GM18508 (cell line): Measurements from ENCODE around the gene HOXD10.

Experiments
- ATAC-seq: cut with Tn5 transposase; IDR thresholded peaks from one replicate; pipeline ENCODE4 v1.9.1; 2021; ENCODE audit warnings: moderate number of reproducible peaks; ENCODE audit not compliant: insufficient read depth, unreplicated experiment

HOXD10 gene

DNA sequence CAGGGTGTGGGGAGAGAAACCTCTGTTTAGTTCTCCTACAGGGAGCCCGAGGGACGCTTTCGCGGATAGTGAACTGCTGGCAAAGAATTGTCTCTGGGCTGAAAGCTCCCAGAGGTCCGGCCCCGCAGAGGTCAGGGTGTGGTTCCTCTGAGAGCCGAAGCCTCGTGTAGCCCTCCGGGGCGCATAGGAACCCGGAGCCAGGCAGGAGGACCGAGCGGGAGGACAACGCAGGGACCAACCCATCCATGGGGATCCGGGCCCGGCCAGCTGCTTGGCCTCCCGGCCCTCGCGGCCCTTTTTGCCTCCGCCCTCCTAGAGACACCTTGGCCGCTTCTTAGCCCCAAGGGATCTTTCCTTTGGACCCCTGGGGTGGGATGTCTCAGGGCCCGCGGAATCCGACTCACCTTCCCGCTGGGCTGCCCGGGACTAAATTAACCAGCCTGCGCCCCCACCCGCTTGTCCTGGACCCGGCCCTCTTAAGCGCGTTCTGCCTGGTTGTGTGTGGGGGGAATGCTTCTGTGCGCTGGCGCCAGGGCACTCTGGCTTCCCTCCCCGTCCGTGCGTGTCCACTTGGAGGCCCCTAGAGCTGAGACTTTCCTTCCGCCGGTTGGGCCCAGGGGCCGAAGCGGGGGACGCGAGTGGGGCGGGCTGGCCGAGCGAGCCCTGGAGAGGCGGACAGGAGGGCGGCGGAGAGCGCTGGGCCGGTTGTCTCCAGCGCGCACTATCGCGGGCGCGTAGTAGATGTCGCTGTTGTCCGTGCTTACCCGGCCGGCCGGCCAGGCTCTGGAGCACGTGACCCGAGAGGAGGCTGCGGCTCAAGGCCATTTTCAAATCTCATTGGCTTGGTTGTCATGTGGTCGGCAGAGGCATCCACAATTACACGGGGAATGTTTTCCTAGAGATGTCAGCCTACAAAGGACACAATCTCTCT is at the start of gene HOXD10:
Gene HOXD10 (plus strand): TSS at position 896 of the 931 bp plus-strand sequence. CDS start 56 bp downstream, outside the sequence.
- no peak for ATAC-seq

DNA sequence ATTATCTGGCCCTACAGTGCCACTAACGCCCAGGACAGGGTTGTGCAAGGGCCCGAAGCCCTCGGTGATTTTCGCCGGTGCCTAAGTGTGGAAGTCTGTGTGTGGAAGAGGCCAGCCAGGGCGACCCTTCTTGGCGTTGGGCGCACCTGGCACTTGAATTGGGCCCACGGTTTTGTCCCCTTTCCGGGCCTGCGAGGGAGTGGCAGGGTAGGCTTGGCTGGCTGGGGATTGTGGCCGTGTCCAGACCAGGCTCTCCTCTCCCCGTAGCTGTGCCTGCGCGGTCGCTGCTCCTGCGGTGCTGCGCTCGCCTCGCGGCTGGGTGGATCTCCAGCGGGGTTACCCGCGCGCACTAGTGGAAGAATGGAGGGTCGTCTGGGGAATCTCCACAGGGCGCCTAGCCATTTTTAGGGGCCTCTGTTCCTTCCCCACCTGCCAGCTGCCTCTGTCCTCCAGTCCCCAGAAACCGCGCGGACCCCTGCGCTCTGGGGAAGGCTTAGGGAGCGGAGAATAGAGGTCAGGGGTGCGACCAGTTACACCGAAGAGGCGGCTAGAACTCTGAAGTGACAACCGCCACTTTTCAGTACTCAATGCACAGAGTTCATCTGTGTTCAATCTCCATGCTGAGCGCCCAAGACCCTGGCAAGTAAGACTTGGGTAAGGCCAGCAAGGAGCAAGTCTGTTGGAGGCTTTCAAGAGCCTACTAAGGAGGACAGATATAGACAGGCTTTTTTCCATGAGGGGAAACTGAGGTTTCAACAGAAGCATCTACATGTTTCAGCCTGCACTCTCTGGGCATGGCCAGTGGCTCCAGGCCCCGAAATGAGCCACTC is 48.8 kb upstream of the HOXD10 start:
- no peak for ATAC-seq

DNA sequence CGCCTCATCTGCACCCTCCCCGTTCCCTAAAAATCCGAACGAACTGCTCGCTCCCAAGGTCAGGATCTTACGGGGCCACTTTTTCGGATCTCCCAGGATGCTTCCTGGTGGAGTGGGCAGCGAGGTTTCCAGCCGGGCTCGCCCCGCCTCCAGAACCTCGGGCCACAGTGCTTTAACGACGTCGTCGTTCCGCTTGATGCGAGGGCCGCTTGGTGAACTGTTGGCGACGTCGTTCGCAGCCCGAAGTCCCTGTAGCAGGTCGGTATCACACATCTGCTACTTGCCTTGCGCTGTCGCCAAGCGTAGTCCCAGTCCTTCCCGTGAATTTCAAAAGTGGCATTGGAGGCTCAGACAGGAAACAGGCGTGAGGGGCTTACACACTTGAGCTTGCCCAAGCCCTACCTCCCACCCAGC is 48.2 kb upstream of the HOXD10 start:
- ATAC-seq = no peak

DNA sequence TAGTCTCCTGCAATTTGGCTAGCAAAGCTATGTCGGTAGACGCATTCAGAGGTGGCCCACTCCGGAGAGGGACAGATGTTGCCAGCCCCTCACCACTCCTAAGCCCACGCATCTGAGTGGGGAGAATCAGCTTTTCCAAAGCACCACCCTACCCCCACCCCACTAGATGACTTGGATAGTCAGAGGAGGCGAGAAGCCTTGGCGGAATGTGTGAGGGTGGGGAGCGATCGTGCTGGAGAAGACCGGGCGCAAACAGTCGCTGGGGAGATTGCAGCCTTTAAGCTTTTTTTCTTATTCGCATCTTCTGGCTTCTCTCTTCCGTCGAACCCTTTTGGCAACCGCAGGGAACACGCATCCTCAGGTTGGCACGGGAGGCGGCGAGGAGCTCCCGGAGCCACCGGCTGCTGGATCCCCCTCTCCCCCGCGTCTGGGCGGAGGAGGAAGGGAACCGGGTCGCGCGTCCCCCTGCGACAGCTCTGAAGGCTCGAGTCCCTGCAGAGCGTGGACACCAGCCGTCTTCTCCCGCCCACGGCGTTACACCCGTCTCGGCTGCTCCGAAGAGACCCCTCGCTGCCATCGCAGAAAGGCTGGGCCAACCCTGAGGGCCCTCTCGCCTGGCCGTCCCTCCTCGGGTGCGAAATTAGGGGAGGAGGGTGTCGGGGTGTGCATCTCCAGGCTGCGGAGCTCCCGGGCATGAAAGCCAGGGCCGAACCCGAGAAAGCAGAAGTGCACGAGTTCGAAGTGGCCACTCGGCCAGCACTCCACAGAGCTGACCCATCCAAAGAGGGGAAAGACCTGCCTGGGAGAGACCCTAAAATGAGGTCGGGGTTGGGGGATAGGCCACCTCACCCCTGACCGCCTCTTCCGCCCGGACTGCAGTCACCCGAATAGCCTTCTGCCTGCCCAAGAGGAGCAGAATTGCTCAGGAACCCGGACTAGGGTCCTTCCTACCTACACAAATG is 45.0 kb upstream of the HOXD10 start:
- no peak for ATAC-seq

DNA sequence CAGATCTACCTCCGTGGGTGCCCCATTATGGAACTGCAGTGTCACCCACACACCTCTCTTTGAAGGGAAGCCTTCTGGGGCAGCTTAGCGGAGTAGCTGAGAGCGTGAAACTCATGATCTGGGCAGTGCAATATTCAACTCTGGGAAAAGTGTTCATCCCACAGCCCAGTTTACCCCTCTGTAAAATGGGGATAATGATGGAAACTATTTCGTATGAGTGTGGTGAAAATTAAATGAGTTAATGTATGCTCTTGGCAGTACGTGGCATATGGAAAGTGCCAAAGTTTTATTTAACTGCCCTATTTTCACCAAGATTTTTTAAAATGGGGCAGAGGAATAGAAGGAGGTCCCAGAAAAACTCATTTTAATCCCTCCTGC is 44.3 kb upstream of the HOXD10 start:
- ATAC-seq = no peak

DNA sequence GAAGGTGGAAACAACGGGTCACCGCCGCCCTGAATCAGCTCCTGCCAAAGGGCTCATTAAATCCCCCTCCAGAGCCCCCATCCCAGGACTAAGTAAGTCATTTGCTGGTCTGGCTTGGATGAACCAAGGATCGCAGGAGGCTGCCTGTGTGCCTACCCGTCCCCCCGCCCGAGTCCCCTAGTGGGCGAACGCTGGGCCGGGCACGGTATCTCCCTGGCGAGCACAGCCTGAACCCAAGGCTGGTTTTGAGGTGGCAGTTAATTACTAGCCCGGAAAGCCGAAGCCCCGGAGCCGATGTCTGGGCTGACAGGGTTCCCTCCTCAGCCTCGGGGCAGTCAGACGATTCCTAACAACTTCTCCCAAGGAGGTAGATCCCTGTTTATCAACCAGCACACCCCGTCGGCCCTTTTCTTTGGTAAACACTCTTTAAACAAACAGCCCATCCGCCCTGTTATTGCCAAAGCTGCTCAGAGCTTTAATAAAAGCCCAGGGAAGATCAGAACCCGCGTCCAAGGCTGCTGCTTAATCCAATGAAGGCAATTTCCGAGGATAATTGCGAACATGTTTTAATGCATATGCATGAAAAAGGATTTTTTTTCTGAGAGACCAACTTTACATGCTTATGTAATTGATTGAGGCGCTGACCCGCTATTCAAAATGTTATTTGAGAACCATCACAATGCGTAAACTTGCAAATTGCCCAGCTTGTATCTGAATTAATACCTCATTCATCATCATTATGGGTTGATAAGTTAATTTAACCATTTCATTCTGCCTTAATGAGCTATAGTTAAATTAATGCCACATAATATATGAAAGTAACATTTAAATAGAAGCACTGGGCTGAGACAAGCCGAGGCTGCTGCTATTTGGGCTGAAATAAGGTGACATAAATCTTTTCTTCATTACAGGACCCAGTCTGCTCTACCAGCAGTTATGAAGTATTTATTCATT is 43.4 kb upstream of the HOXD10 start:
- ATAC-seq = no peak

DNA sequence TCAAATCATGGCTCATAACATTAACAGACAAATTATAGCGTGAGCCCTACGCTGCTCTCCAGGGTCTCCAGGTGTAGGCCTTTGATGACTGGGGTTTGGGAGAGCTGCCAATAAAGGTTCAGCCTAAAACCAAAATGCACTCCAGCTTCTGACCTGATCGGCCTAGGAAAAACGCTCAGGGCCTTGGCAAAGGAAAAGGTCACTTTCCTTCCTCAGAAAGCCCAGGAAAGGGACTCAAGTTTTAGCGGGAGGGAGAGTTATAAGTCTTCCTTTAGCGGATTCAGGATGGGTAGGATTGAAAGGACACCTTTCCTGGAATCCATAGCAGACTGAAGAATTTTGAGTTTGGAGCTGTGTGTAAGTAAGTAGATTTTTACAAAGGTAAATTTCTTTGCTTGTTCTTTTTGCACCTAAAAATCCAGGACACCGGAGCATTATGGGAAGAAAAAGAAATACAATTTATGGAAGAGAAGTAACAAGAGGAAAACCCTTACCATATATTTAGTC is 41.6 kb upstream of the HOXD10 start:
- ATAC-seq = no peak

DNA sequence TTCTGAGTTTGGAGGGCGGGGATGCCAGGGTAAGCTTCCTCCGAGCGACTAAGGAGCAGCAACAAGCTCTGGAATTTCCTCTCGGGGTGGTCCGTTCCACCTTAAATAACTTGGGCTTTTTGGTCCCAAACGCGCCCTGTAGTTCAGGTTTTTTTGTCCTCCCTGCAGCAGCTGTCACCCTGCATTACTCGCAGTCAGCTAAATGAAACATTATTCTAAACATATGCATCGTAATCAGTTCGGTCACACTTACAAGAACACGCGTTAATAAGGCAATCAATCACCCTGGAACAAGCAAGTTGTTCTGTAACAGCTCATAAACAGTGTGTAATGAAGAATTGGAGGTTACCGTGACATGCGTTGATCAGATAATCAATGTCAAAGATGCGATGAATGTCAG is 41.1 kb upstream of the HOXD10 start:
- no peak for ATAC-seq

DNA sequence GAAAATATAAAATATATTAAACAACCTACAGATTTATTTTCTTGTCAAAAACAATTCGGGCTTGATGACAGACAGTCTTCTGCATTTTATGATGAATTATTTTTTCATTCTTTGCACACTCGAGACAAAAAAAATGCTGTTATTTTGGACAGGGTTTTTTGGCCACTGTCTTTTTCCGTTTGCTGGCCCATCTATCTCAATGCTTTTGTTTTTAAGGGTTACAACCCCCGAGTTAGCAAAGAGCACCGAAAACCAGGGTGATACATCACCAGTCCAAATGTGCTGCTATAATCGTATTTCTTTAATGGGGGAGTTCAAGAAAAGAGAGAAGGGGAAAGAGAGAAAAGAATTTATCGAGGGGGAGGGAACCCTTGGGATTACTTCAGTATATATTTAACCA is 40.5 kb upstream of the HOXD10 start:
- ATAC-seq = no peak

DNA sequence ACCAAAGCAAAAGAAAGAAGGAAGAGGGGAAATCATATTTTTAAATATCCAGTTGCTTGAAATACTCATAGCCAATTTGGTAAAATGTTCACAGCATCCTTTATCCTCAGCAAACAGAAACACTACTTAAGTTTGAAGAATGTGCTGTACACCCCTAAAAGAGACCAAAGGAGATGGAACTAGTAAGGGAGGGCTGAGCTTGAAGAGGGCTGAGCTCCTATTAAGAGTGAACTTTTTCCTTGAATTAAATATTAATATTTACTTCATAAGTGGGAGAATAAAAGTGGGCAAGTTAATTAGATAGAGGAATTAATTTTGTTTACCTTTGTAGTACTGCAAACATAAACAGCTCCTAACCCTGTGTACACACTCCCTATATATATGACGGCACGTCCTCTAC is 39.8 kb upstream of the HOXD10 start:
- ATAC-seq = no peak

DNA sequence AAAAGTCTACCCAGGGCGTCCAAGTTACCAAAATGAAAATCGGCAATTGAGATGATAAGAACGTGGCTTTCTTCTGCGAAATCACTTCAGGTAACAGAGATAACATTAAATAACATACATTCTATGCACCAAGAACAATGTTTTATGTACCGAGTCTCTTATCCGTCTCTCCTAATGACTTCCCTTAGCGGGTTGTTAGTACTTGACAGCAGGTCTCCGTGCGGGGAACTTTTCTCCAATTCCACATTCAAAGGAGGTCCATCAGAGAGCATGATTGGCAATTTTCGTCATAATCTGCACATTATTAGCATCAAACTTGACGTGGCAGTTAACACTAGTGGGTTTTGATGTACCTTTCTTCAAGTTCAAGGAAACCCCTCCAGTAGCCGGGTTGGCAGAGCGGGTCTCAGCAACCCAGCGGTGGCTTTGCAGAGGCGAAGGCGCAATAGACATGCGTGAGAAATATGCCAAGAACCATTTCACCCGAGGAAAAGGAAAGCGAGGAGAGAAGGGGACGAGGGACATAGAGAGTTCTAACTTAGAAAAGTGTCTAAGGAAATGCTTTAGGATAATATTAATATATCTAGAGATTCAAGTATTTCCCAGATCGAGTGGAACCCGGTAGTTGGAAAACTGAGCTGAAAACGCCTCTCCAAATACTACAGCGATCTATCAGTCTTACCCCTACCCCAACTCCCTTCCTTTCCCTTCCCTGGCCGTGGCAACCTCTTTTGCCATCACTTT is 37.9 kb upstream of the HOXD10 start:
- ATAC-seq = no peak

DNA sequence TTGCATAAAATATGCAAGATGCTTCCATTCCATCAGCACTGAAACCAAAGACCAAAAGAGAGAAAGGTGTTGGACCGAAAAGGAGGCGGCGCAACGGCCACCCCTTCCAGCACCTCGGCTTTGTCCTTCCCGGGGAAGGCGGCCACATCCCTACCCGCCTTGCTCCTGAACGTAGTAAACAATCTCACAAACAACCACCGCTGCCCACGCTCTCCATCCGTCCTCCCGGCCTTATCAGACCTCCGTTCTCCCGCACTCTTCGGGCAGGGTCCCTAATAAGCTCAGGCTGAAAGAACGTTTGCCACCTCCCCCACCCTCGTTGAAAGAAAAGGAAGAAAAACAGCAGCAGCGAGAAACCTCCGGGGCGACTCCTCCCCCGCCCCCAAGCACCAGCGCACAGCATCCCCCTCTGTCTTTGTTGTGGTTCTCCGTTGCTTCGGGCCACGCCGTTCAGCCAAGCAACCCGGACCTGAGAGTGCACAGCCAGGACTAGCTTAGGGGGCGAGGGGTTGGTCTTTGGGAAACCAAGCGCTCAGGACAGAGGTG is 37.2 kb upstream of the HOXD10 start:
- no peak for ATAC-seq

DNA sequence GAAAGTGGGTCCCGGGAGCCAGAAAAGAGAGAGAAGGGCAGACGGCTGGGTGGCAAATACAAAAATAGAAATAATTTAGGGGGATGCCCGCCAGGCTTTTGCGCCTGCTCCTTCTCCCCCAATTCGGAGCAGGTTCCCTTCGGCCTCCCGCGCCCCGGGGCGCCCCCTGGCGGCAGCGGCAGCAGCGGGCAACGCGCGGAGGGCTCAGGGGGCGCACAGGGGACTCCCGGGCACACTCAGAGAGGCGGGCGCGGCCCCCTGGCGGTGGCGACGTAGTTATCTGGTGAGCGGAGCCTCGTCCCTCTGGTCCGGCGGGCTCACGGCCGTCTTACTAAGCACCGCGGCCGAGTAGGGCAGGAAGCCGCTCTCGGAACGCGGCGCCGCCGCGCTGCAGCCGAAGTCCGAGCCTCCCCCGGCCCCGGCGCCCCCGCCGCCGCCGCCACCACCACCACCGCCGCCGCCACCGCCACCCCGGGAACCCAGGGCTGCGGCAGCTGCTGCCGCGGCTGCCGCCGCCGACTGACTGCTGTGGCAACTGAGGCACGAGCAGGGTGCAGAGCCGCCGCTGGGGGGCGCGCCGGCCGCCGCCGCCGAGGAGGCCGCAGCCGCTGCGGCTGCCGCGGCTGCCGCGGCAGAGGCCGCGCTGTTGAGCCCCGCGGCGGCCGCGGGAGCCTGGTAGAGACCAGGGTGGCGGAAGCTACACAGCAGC is 36.6 kb upstream of the HOXD10 start:
- no peak for ATAC-seq

DNA sequence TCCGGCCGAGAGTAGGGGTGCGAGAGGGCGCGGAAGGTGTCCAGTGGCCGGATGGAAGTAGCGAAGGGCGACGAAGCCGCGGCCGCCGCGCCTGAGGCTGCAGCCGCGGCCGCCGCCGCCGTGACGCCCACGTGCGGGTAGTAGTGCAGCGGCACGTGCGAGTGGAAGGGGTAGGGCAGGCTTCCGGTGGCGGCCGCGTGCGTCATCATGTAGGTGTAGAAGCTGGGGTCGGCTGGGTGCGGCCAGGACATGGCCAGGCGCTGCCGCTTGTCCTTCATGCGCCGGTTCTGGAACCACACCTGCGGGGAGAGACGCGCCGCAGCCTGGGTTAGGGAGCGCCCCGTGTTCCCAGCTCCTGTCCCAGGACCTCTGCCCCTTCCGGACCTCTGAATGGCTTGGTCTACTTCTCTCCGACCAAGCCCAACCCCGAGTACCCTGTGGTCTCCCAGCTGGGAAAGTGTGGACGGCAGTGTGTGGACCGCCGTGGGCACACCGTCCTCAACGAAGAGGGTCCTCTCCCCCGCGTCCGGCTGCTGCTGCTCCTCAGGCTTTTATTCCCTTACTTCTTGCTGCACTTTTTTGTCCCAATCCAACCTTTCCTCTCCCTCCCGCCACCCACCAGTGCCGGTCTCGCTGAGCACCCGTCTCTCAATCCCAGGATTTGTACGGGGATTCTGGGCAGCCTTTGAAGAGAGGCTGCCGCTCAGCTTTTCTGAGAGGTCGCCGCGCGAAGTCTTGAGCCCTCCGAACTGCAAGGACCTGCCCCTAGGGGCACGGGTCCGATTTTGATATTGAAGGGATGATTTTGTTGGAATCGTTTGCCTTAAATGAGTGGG is 35.8 kb upstream of the HOXD10 start:
- no peak for ATAC-seq

DNA sequence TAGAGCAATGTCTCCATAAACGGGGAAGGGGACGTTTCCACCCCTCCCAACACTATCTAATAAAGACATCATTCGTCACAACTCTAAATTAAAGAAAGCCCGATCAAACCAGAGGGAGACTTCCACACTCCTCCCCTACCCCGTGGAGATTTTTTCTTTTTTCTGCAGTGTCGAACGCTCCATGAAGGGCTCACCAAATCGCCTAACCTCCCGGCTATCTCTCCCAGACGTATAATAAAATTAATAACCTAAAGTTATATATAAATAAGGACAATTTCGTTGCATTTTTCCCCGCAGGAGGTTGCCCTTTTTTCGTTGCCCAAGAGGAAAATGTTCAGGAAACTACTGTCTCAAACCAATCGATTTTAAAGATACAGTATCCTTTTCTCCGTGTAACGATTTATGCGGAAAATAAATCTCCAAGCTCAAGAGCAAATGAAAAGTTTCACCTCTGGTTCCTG is 35.2 kb upstream of the HOXD10 start:
- ATAC-seq = no peak

DNA sequence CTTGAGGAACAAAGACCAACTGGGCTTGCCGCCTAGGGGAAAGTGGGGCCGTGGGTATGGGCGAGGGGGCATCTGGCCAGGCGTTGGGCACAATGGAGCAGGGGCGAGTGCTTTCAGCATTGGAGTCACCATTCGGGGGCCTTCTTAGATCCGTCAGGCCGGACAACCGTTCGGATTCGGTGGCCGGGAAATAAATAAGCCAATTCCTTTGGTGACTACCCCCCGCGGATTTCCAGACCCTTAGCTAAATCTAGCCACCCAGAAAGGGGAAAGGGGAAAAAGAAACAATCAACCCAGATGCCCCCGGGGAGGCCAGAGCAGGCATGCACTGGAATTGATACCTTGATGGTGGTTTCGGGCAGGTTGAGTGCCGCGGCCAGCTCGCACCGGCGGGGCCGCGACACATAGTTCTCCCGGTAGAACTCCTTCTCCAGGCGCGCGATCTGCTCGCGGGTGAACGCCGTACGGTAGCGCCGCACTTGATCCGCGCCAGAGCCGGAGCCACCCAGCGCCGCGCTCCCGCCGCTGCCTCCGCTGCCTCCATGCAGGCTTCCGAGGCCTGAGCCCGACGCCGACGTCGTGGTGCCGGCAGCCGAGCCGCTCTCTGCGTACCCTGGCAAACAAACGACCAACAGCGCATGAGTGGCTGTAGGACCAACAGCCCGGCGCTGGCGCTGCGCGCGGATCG is 34.6 kb upstream of the HOXD10 start:
- no peak for ATAC-seq
